HG03520 (cell line): ENCODE results near the gene IWS1.

Experiments used
- ATAC-seq: cut with Tn5 transposase; IDR thresholded peaks from one replicate; pipeline ENCODE4 v1.9.1; 2021; ENCODE audit warnings: mild to moderate bottlenecking, moderate library complexity; ENCODE audit not compliant: unreplicated experiment

The IWS1 gene

DNA sequence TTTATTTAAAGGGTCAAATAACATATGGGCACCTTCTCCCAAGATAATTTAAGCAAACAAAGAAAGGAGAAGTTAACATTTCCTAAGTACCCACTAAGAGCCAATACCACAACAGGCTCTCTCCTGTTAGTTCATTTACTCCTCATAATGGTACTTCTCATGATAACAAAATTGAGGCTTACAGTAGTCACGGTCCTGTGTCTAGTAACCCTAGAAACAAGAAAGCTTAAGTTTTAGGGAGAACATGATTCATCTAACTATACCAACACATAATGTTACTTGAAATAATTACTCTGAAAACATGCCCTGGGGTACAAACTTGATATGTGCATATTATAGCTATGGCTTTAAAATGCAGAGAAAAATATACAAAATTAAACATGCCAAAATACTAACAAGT, 19.8 kb downstream of the IWS1 start:
- ATAC-seq: no peak

DNA sequence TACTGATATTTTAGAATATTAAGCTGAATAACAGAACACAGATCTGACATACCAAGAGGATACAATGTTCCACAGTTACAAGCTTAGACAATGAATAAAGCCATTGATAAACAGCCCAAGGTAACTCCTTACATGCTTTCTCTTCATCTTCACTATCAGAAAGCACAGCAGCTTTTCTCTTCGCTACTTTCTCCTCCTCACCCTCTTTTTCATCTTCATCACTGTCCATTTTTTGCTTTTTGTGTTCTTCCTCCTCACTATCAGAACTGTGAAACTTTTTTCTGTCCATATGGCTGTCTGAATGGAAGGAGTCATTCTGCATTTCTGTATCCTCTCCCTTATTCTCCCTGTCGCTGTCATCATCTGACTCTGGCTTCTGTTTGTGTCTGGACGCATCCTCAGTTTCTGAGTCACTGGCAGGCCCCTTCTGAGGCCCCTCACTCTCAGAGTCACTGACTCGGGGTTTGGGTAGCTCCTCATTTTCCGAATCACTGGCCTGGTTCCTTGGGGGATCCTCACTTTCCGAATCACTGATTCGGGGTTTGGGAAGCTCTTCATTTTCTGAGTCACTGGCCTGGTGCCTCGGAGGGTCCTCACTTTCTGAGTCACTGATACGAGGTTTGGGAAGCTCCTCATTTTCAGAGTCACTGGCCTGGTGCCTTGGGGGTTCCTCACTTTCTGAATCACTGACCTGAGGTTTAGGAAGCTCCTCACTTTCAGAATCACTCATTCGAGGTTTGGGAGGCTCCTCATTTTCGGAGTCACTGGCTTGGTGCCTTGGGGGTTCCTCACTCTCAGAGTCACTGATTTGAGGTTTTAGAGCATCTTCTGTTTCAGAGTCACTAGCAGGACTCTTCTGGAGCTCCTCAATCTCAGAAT, 21.5 kb downstream of the IWS1 start:
- ATAC-seq: no peak

DNA sequence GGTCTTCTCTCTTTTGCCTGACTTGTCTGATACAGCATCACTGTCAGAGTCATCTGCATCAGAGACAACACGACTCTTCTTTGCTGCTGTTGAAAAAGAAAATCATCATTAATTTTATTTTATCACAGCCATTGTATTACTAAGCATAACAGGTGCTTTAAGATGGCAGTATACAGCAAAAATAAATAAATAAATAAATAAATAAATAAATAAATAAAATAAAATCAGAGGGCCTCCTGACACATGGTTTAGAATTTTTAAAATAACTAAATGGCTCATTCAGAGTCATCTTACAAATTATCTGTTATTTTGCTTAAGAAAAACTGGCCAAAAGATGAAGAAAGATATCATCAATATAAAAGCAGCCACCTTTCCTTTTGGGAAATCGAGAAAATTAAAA, 22.8 kb downstream of the IWS1 start:
- no peak for ATAC-seq

GRCh38 chr2:127498386-127498785, 27.9 kb downstream of the IWS1 start:
- no peak for ATAC-seq

DNA sequence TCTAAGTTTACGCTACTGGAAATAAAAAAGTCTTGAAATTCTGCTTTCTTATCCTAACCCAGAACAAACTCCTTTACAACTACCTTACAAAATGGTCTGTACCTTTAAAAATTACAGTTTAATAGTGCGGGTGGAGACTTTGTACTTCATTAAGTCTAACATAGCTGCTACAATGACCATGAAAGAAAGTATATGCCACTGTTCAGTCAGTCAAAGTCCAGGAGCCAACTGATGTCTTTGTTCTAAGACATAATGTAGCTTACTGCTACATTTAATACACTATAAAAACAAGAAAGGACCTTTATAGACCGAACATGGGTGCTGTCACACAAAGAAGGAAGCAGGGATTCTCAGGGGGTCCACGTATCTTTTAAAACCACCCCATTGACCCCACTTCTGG, 36.0 kb downstream of the IWS1 start:
- no peak for ATAC-seq

DNA sequence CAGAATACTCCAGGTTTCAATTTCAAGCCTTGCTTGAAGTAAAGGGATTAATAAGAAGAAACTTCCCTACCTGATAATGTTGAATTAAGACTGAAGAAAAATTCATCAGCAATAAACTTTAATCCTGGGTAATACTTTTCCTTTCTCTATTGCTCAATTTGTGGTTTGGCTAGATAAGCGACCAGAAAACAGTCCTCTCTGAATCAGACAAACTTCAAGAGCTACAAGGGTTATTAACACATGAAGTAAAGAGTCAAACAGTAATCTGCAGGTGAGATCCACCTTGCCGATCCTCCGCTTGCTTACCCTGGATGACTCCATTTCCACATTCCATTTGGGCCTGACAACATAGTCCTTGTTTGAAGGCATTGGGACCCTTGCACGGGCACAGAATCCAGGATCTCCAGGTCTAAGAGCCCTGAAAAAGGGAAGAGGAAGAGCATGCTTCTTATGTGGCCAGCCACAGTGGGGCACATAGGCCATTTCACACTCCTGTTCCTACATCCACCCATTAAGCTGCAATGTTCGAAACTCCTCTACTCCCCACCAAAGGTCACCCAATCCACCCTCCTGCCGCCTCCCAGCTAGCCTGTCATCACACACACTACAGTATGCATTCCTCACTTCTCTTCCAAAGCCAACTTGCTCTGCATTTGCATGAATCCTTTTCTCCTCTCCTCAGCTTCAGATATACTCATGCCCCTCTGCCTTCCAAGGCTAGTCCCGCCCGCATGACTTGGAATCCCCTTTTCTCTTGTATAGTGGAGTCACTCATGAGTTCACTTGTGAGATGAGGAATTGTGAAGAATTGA, 39.8 kb downstream of the IWS1 start:
- no peak for ATAC-seq

GRCh38 chr2:127485694-127486071, 40.6 kb downstream of the IWS1 start:
- no peak for ATAC-seq

DNA sequence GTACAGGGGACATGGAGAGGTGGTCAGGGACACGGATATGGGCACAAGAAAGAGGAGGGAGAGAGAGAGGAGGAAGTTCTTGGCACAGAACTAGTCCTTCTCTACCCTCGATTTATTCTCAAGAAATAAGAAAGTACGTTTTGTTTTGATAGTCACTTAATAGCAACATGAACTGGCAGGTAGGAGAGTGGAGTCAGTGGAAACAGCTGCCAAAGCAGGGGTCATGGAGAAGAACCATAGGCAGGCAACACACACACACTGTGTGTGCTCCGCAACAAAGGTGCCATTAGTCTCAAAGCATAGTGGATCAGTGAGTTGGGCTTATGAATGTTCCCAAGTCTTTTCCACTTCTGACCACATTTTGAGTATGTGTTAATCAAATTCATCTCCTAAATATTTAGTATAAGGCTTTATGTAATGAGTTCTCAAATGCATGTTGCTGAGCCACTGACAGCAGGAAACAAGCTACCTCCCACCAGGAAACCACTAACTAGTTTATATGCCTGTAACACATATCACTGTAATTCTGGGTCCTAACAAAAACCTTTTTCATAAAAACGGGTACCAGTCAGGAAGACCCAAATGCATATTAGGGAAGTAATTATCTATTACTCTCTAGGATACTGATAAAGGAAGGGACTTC, 41.1 kb downstream of the IWS1 start:
- no peak for ATAC-seq

- no peak for ATAC-seq
These were observed 44.3 kb downstream of the IWS1 start for GRCh38 chr2:127482031-127482430.

GRCh38 chr2:127479866-127480743, 46.2 kb downstream of the IWS1 start:
- no peak for ATAC-seq

GRCh38 chr2:127479219-127479825, 47.0 kb downstream of the IWS1 start:
- no peak for ATAC-seq

DNA sequence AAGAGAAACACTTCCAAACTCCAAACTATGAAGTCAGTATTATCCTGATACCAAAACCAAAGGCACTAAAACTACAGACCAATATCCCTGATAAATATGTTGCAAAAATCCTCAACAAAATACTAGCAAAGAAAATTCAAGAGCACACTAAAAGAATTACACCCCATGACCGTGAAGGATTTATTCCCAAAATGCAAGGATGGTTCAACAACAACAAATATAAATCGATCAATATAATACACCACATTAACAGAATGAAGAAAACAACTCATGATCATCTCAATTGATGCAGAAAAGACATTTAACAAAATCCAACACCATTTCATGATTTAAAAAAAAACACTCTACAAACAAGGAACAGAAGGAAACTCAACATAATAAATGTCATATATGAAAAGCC, 50.5 kb downstream of the IWS1 start:
- no peak for ATAC-seq

DNA sequence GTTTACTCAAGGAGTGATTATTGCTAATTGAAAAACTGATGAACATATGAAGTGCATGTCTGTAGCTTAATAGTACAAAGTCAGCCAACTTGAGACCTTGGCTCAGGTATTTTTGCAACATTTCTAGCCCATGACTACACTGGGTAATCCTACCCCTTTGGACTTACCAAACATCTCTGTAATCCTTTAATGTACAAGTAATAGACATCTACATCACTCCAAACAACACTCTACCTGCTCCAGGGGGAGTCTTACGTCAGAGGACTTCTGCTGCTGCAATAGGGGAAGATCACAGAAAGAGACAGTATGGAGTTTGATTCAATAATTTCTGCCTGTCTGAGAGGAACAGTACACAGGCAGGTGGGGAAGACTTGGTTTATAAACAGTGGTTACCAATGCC, 54.0 kb downstream of the IWS1 start:
- no peak for ATAC-seq

DNA sequence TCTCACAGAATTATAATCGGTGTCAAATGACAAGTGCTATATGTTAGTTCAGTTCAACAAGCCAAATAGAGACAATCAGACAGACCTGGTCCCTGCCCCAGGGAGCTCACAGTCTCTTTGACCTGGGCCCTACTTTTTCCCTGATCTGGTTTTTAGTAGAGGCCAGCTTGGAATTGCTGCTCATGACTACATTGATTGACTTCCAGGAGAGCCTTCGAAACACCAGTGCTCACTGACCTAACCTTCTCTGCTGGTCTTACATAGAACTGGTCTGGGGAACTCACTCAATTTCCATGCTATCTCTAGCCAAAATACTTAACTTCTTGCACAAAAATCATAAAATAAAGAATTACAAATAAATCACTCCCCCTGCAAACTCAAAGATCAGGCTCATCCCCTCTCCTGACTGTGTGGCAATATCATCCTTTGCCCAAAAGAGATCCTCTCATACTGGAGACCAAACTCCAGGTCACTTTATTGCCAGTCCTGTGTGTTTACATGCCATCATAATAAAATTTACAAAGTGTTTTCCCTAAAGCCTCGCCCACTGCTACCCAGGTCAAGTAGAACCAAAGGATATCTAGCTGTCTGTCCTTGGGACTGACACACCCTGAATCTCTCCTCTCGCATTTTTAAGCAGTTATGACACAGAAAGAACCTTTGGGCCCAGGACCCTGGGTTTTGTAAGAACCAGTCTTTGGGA, 54.9 kb downstream of the IWS1 start:
- ATAC-seq: no peak

GRCh38 chr2:127469974-127470373, 56.3 kb downstream of the IWS1 start:
- no peak for ATAC-seq

DNA sequence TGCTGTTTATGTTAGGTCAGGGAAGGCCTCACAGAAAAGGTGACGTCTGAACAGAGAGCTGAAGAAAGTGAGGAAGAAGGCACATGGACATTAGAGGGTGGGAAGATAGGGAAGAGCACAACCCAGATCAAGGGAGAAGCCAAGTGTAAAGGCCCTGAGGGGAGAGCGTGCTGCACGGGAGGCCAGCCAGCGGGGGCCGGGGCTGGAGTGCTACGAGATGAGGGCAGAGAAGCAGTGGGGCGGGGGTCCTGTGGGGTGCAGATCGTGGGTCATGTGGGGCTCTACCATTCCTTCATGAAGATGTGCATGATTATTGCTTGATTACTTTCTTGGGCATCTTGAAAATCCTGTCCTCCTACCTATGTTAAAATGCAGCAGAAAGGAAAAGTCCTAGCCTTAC, 57.2 kb downstream of the IWS1 start:
- no peak for ATAC-seq

DNA sequence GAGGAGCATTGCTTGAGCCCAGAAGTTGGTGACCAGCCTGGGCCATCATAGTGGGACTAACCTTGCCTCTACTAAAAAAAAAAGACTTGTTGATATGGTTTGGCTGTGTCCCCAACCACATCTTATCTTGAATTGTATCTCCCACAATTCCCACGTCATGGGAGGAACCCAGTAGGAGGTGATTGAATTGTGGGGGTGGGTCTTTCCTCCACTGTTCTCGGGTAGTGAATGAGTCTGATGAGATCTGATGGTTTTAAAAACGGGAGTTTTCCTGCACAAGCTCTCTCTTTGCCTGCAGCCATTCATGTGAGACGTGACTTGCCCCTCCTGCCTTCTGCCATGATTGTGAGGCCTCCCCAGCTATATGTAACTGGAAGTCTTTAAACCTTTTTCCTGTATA, 61.0 kb downstream of the IWS1 start:
- ATAC-seq: no peak

DNA sequence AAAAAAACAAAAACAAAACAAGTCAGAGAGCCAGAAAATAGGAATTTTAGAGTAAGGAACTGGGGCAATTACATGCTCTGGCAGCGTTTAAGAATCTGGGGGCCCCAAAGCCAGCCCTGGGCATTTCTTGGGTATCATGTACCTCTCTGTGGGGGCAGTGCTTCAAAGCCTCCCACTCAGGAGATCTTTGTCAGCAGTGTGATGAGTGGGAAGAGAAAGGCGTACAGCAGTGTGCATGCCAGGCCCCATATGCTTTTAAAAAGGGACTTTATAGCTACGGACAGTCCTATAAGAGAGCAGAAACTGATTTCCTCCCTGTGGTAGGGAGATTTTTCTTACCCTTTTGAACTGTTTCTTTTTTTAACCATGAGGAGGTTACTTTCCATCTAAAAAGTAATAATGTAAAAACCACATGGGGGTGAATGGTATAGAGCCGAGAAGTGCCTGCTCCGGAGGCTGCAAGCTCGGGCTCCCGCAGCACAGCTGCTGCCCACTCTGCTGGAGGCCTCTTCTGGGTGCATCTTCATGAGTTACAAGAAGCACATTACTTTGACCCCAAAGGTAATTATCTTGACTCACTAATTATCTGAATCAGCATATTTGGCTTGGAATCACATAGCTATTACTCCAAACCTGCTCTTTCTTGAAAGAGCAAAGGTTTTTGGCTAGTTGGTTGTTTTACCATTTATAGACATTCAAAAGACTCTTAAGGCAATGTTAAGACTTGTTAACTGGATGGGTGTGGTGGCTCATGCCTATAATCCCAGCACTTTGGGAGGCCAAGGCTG, 61.6 kb downstream of the IWS1 start:
- ATAC-seq: no peak
